Ishikawa (cell line): ENCODE measurements around the gene PAPOLB.

Experiments
- EP300 ChIP-seq: IDR thresholded peaks from 2 replicates; pipeline ENCODE4 v1.6.1; 2012; ENCODE audit warnings: borderline replicate concordance
- MAX ChIP-seq: IDR thresholded peaks from 2 replicates; pipeline ENCODE4 v1.6.1; 2012
- REST ChIP-seq: IDR thresholded peaks from 2 replicates; pipeline ENCODE4 v1.6.1; 2012; ENCODE audit warnings: low read depth, mild to moderate bottlenecking
- TCF12 ChIP-seq: IDR thresholded peaks from 2 replicates; pipeline ENCODE4 v1.6.1; 2012; ENCODE audit warnings: low read depth
- TEAD4 ChIP-seq: IDR thresholded peaks from 2 replicates; pipeline ENCODE4 v1.6.1; 2012
- YY1 ChIP-seq: IDR thresholded peaks from 2 replicates; pipeline ENCODE4 v1.6.1; 2012; ENCODE audit warnings: low read depth

- no peak for TF ChIP-seq TEAD4
- TF ChIP-seq REST: no peak
- no peak for TF ChIP-seq MAX
- no peak for TF ChIP-seq YY1
- TF ChIP-seq EP300: no peak
- no peak for TF ChIP-seq TCF12
Observed at GRCh38 chr7:4866528-4867496, 5.0 kb upstream of the PAPOLB start.
